GM12801 (cell line): Measurements from ENCODE around the gene ARHGAP15.

Experiments used
- TF ChIP-seq, protein P1 (sequence below): IDR thresholded peaks from one replicate; pipeline ENCODE4 v1.5.1; 2011; ENCODE audit warnings: control low read depth; ENCODE audit not compliant: insufficient read length; ENCODE audit errors: extremely low read depth

Gene ARHGAP15

DNA sequence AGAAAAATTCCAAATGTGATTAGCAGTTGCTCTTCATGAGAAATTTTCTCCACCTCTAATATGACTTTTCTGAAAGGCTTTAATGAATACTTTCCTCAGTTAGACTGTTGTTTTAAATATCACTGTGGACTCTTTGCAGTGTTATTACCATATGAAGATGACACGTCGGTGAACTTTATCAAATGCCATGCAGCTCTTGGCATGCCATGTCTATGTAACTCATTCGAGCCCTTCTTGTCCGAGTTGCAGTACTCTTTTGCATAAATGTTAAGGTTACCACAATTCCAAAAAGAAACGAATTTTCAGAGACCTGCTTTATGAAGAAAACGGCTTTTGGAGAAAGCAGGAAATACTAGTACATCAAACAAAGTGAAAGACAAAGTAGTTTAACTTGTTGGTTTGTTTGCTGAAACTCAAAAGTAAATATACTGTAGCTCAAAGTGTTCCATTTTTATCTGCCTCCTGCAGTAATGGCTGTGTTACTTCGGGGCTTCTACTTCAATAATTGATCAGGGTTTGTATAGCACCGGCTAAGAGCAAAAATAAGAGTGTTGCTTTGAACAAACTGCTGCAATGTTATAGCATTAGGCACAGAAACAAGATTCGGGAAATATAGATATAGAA is 204.1 kb downstream of the ARHGAP15 start:
- TF ChIP-seq, protein P1, sequence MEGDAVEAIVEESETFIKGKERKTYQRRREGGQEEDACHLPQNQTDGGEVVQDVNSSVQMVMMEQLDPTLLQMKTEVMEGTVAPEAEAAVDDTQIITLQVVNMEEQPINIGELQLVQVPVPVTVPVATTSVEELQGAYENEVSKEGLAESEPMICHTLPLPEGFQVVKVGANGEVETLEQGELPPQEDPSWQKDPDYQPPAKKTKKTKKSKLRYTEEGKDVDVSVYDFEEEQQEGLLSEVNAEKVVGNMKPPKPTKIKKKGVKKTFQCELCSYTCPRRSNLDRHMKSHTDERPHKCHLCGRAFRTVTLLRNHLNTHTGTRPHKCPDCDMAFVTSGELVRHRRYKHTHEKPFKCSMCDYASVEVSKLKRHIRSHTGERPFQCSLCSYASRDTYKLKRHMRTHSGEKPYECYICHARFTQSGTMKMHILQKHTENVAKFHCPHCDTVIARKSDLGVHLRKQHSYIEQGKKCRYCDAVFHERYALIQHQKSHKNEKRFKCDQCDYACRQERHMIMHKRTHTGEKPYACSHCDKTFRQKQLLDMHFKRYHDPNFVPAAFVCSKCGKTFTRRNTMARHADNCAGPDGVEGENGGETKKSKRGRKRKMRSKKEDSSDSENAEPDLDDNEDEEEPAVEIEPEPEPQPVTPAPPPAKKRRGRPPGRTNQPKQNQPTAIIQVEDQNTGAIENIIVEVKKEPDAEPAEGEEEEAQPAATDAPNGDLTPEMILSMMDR: no peak

DNA sequence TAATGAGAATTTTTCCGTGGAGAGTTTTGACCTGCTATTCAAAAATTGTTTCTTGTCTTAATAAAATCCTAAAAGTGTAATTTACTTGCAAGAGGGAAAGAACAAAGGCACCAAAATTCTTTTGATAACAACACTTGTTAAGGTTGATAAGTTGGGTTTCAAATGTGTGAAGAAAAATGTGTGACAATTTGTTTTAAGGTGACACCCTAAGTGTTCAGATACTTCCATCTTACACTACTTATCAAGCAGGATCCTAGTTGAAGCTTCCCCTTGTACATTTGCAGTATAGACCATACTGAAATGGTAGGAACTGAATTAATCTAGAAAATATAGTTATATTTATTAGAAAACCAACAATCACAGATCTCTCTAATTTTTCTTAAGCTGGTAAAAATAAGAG is 204.6 kb downstream of the ARHGAP15 start:
- TF ChIP-seq, protein P1: no peak

DNA sequence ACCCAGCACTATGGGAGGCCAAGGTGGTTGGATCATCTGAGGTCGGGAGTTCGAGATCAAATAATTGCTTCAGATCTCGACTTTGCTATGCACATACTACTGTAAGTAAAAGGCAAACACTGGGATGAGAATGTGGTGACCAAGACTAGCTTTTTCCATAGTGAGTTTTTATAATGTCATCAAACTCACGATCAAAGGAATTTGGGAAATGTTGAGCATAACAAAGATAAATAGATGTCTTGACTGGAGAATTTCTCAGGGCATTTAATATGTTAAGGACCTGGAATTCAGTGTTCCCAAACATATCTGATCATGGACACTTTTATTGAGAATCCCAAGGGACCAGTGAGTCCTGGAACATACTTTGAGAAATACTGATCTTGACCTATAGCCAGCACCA is 205.6 kb downstream of the ARHGAP15 start:
- TF ChIP-seq, protein P1: no peak

DNA sequence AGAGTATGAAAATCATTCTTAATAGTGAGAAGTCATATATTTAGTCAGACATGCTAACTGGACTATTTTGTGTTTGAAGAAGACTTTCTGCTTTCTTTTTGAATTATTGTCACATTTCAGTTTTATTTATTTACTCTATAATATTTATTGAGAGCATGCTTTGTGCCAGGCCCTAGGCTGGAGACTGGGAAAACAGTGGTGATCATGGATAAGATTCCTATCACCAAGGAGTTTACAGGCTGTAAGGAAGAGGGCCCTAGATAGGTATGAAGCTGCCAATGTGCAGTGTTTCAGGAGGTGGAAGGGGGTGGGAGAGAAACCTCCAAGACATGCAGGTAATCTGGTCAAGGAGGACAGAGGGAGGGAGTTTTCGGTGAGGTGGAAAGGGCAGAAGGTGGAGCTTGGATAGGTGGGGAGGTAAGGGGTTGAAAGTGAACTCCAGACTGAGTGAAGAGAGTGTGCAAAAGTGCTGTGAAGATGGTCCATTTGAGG is 207.5 kb downstream of the ARHGAP15 start:
- TF ChIP-seq, protein P1: no peak

DNA sequence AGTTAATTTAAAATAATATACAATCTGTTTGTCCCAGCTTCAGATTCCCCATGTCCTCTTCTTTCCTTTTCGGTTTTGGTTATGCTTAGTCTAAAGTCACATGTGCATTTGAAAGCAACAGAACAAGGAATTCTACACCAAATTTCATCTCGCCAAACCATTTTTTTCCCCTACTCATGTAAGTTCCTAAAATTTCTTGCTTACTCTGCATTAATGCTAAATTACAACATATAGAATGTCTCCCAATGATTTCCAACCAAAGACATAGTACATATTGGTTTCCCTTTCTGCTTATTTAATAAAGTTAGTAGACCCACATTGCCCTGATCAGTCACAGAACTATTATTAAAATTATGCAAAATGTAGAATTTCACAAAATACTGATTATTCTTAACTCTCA is 212.3 kb downstream of the ARHGAP15 start:
- TF ChIP-seq, protein P1: no peak

DNA sequence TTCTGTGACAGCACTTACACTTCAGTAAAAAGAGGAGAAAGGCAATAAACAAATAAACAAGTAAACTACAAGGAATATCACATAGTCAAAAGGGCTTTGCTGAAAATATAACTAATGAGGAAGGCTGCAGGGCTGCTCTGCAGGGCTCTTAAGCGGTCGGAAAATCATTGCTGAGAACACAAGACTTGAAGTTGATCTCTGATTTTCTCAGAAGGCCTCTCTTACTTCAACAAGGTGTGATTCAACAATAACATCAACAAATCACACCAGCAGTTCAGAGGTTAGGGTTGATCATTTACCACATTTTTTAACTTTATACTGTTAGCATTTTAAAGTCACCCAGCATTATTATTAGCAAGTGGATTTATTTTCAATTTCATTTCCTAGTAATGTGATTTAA is 215.6 kb downstream of the ARHGAP15 start:
- TF ChIP-seq, protein P1: no peak

DNA sequence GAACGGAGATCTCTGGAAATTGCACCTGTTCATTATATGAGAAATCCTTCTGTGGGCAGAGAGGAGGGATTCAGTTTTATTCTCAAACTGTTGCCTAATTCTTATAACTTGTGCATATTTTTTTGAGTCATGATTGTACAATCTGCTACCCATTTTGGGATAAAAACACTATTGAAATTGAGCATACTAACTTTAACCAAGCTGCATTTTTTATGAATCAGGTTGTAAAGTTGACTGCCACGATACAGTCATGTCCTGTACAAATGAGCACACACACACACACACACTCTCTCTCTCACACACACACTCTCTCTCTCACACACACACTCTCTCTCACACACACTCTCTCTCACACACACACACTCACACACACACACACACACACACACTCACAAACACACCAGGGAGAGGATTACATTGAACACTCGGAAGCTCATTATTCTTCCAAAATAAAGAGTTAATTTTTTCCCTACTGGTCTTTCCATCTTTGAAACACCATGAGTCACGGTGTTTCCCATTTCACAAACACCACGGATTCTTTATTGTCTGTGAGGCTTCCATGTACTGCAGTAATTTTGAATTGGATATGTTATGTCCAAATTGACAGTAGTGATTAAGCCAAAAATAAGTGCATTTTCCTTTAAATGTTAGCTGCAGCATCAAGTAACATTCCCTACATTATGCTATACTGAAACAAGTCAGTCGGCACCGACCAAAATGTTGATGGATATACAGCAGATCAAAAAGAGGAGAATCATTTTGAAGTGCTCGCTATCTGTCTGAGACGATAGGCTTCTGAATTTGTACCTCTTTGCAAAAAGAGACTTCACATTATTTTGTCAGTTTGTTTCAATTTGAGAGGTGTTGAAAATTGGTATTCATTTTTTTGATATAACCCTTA is 216.9 kb downstream of the ARHGAP15 start:
- TF ChIP-seq, protein P1: no peak
